HUES48 (cell line): ENCODE measurements around the gene PHF20.
"Not testable (repeated sequence)": the region's sequence is repeated elsewhere in the genome, so short reads cannot be mapped to it uniquely, and the experiment has no call there.

Experiments
- H3K27ac ChIP-seq: one replicate; pipeline ENCODE4 v1.7.0; 2013; ENCODE audit warnings: low read depth, low read length, inconsistent platforms
- H3K27me3 ChIP-seq: 2 replicates; pipeline ENCODE4 v1.6.1; 2013; ENCODE audit warnings: mild to moderate bottlenecking, low read length; ENCODE audit not compliant: control insufficient read depth, insufficient read depth
- H3K36me3 ChIP-seq: 2 replicates; pipeline ENCODE4 v1.6.1; 2013; ENCODE audit warnings: low read length; ENCODE audit not compliant: control insufficient read depth, insufficient read depth
- H3K4me1 ChIP-seq: 2 replicates; pipeline ENCODE4 v1.6.1; 2013; ENCODE audit warnings: mild to moderate bottlenecking, low read length; ENCODE audit not compliant: control insufficient read depth, insufficient read depth
- H3K4me3 ChIP-seq: 2 replicates; pipeline ENCODE4 v1.5.1; 2013; ENCODE audit warnings: mild to moderate bottlenecking, low read depth, low read length
- H3K9ac ChIP-seq: 2 replicates; pipeline ENCODE4 v1.6.1; 2013; ENCODE audit warnings: mild to moderate bottlenecking, low read depth, low read length, moderate library complexity
- H3K9me3 ChIP-seq: 2 replicates; pipeline ENCODE4 v1.6.1; 2013; ENCODE audit warnings: low read length; ENCODE audit not compliant: control insufficient read depth, insufficient read depth

The PHF20 gene

GRCh38 chr20:35767683-35768481, 3.9 kb upstream of the PHF20 start:
- Histone ChIP-seq H3K9me3 (no peaks in the 10 kb centered on the region), H3K27me3 (peaks cover 9% of the 10 kb centered on the region), H3K4me3 (no peak overlapping the region), H3K4me1 (peaks cover 22% of the 10 kb centered on the region), H3K27ac (peak overlapping the region; percentile 11), H3K9ac (no peak overlapping the region), H3K36me3 (no peaks in the 10 kb centered on the region)

DNA sequence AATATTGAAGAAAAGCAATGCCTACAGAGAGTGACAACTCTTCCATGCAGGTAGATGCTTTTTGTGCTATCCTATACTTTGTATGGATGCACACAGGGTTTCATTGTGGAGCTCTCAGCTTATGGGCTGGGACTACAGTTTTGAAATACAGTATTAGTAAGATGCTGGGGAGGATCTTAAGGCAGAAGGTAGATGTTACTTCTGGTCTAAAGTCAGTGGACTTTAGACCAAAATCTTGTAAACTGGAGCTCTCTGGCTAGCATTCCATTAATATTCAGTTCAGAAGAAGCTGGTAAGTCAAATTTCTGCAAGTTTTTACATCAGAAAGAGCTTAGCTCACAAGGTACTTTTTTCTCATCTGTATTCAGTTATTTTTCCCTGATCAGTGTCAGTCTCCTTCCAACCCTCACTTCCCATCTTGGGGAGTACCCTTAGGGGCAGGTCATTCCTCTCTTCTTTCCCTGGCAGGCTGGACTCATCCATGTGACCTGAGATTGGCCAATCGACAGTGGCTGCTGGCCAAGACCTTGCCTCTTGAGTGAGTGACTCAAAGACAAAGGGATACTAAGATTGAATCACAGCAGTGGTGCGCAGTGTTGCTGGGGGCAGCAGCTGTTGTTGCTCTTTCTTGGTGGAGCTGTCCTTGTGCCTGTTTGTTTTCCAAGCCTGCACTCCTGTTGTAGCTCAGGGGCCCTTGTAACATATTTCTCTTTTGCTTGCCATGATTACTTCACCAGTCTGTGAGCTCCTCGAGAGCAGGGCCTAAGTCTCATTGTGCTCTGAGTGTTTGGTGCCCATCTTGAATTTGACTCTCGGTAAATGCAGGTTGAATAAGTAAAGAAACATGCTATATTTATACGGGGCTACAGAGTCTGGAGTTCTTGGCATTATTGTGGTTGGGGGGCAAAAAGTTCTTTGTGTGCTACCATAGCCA, 2.8 kb upstream of the PHF20 start:
- no peaks in the 10 kb centered on the region for H3K36me3 ChIP-seq
- H3K9ac ChIP-seq: peak overlapping the region; percentile 53; the same call in 1 of the 2 replicates
- no peak overlapping the region for H3K4me3 ChIP-seq
- H3K4me1 ChIP-seq: peaks cover 29% of the 10 kb centered on the region
- H3K27ac ChIP-seq: peak overlapping the region; percentile 89
- no peaks in the 10 kb centered on the region for H3K9me3 ChIP-seq
- peaks cover 9% of the 10 kb centered on the region for H3K27me3 ChIP-seq

- peaks cover 9% of the 10 kb centered on the region for H3K27me3 ChIP-seq
- no peak overlapping the region for H3K27ac ChIP-seq
- peak overlapping the region; percentile 40 for H3K4me3 ChIP-seq
- H3K4me1 ChIP-seq: peaks cover 29% of the 10 kb centered on the region
- H3K9me3 ChIP-seq: no peaks in the 10 kb centered on the region
- peaks cover 9% of the 10 kb centered on the region for H3K36me3 ChIP-seq
- no peak overlapping the region; the same call in 1 of the 2 replicates for H3K9ac ChIP-seq
These were observed 487 bp upstream of the PHF20 start for GRCh38 chr20:35771367-35771688.

DNA sequence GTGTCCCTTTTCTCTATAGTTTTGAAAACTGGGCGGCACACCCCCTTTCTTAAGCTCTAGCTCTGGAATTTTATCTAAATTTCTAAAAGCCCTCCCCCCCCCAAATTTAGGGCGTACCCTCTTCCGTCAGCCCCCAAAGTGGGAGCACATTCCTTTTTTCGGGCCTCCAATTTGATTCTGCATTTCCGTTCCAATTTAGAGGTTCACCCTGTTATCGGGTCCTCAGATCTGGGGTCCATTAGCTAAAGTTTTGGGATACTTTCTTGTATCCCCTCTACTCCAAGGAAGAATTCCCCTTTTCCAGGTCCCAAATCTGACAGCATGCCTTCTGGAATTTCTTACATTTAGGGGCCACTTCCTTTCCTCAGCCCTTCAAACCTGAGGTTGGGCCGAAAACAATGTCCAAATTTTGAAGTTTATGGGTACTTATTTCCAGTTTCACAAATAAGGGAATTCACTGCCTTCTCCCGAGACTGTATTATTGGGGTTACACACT, 796 bp downstream of the PHF20 start:
- Histone ChIP-seq H3K9me3 (no peaks in the 10 kb centered on the region), H3K4me1 (peaks cover 29% of the 10 kb centered on the region), H3K27me3 (peaks cover 9% of the 10 kb centered on the region), H3K36me3 (peaks cover 9% of the 10 kb centered on the region), H3K27ac (peak overlapping the region; percentile 71), H3K4me3 (peak overlapping the region; percentile 93), H3K9ac (peak overlapping the region; percentile 74)

DNA sequence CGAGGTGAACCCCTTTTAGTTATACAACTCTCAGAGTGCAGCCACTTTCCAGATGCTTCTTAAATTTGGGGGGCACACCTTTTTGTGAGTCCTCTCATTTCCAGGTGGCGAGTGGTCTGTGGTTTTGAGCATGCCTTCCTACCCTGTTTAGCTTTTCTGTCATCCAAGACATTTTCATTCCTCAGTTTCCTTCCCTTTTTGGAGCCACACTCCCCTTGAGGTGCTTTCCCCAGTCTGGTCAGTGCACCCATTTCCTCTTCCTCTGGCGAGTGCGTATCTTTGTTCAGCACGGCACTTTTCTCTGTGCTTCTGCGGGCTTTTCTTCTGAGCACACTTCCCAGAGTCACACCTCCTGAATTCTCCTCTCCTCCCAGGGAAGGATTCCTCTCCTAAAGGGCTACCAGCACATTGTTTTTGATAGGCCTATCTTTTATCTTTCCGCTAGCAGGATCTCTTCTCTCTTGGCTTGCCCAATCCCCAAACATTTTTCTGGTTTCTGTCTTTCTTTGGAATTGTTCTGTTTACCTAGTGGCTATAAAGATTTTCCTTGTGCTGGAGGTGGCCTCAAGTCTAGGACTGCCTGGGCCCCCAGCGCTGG, 1.4 kb downstream of the PHF20 start:
- Histone ChIP-seq H3K27ac (peak overlapping the region; percentile 8), H3K4me1 (peaks cover 25% of the 10 kb centered on the region), H3K36me3 (peaks cover 9% of the 10 kb centered on the region), H3K27me3 (peaks cover 9% of the 10 kb centered on the region), H3K9me3 (no peaks in the 10 kb centered on the region), H3K9ac (peak overlapping the region; percentile 30; the same call in 1 of the 2 replicates), H3K4me3 (peak overlapping the region; percentile 93)

- Histone ChIP-seq H3K27ac (no peak overlapping the region), H3K9me3 (no peaks in the 10 kb centered on the region), H3K36me3 (peaks cover 9% of the 10 kb centered on the region), H3K9ac (no peak overlapping the region), H3K27me3 (peaks cover 9% of the 10 kb centered on the region), H3K4me1 (peaks cover 15% of the 10 kb centered on the region), H3K4me3 (no peak overlapping the region)
These were observed 2.6 kb downstream of the PHF20 start for GRCh38 chr20:35774391-35774790.

- H3K9ac ChIP-seq: no peak overlapping the region
- peaks cover under 1% of the 10 kb centered on the region; the same call in 1 of the 2 replicates for H3K27me3 ChIP-seq
- no peaks in the 10 kb centered on the region for H3K9me3 ChIP-seq
- no peak overlapping the region for H3K4me3 ChIP-seq
- H3K27ac ChIP-seq: no peak overlapping the region
- peaks cover 9% of the 10 kb centered on the region for H3K4me1 ChIP-seq
- peaks cover 9% of the 10 kb centered on the region for H3K36me3 ChIP-seq
These were observed 4.8 kb downstream of the PHF20 start for GRCh38 chr20:35776513-35777101.

DNA sequence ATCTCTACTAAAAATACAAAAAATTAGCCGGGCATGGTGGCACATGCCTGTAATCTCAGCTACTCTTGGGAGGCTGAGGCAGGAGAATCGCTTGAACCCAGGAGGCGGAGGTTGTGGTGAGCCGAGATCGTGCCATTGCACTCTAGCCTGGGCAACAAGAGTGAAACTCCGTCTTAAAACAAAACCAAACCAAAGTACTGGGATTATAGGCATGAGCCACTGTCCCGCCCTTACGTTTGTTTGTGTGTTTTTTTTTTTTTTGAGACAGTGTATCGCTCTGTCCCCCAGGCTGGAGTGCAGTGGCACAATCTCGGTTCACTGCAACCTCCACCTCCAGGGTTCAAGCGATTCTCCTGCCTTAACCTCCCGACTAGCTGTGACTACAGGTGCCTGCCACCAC, 12.0 kb downstream of the PHF20 start:
- not testable (repeated sequence) for H3K27me3 ChIP-seq

DNA sequence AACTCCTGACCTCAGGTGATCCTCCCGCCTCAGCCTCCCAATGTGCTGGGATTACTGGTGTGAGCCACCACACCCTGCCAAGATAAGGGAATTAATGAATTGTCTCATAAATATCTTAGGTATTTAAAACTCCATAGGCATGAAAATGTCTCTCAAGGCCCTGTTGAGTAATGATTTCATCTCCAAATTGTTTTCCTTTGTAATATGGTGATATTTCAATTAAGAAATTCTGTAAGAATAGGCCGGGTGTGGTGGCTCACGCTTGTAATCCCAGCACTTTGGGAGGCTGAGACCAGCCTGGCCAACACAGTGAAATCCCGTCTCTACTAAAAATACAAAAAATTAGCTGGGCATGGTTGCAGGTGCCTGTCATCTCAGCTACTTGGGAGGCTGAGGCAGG, 13.7 kb downstream of the PHF20 start:
- H3K27ac ChIP-seq, H3K9me3 ChIP-seq, H3K9ac ChIP-seq, H3K4me3 ChIP-seq, H3K27me3 ChIP-seq, H3K4me1 ChIP-seq: not testable (repeated sequence)
- peaks cover 13% of the 10 kb centered on the region for H3K36me3 ChIP-seq

More for the DNA sequence above, 12.0 kb downstream of the PHF20 start:
- H3K9me3 ChIP-seq, H3K4me3 ChIP-seq, H3K4me1 ChIP-seq, H3K9ac ChIP-seq, H3K27ac ChIP-seq: not testable (repeated sequence)
- H3K36me3 ChIP-seq: peaks cover 13% of the 10 kb centered on the region

DNA sequence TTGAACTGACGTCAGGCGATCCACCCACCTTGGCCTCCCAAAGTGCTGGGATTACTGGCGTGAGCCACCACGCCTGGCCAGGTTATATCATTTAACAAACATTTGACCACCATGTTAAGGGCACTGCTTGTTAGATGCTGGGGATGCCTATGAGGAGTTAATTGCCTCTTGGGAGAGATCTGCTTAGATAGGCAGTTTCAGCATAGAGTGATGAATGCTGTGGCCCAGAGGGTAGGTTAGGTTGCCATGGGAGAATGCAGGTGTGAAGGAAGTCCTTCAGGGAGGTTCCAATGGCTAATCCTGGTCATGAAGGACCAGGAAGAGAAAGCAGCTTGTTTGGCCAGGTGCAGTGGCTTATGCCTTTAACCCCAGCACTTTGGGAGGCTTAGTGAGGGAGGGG, 17.0 kb downstream of the PHF20 start:
- Histone ChIP-seq H3K4me3 (no peak overlapping the region), H3K27ac (no peak overlapping the region), H3K27me3 (no peaks in the 10 kb centered on the region), H3K4me1 (no peaks in the 10 kb centered on the region; the same call in 1 of the 2 replicates), H3K36me3 (peaks cover 3% of the 10 kb centered on the region; the same call in 1 of the 2 replicates), H3K9ac (no peak overlapping the region), H3K9me3 (no peaks in the 10 kb centered on the region)
